Astrocyte of the cerebellum (primary cell): ENCODE data around the gene SLC25A39.

Source experiments
- DNase-seq: peaks from one replicate; pipeline ENCODE4 v3.0.0-alpha.2; 2011; ENCODE audit warnings: low read depth
- H3K4me3 ChIP-seq: 2 replicates; pipeline ENCODE4 v1.5.1; 2011; ENCODE audit warnings: mild to moderate bottlenecking, low read depth, low read length, moderate library complexity
- in situ Hi-C: cut with HindIII; loops from 2 replicates; pipeline ENCODE4 v1.10.0; 2017; ENCODE audit warnings: low sequenced_read_pairs
- TF ChIP-seq, protein P1 (sequence below): IDR thresholded peaks from 2 replicates; pipeline ENCODE4 v1.5.1; 2012; ENCODE audit warnings: low read length, low read depth, moderate library complexity, mild to moderate bottlenecking; ENCODE audit errors: missing control alignments

Gene SLC25A39

DNA sequence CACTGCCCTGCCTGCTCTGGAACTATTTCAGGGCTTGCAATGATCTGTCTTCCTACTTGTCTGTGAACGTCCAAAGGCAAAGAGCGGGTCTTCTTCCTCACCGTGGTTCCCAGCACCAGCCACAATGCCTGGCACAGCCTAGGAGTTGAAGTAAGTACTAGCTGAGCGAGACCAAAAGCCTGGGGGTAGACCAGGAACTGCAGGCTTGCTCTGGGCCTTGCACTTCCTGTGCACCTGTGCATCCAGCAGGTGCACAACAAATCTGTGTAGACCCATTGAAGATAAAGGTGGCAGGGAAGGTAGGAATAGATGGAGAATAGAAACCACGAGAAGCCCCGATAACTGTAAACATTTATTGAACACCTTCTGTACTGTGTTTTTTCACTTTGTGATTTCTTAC is 34.4 kb upstream of the SLC25A39 start:
- no peak for DNase-seq
- in situ Hi-C loops, result loop anchor here (25.0 kb wide), 1 partner anchor 278 kb away; no protein-coding TSS in a partner anchor
- TF ChIP-seq, protein P1, sequence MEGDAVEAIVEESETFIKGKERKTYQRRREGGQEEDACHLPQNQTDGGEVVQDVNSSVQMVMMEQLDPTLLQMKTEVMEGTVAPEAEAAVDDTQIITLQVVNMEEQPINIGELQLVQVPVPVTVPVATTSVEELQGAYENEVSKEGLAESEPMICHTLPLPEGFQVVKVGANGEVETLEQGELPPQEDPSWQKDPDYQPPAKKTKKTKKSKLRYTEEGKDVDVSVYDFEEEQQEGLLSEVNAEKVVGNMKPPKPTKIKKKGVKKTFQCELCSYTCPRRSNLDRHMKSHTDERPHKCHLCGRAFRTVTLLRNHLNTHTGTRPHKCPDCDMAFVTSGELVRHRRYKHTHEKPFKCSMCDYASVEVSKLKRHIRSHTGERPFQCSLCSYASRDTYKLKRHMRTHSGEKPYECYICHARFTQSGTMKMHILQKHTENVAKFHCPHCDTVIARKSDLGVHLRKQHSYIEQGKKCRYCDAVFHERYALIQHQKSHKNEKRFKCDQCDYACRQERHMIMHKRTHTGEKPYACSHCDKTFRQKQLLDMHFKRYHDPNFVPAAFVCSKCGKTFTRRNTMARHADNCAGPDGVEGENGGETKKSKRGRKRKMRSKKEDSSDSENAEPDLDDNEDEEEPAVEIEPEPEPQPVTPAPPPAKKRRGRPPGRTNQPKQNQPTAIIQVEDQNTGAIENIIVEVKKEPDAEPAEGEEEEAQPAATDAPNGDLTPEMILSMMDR, result no peak
- no peak overlapping the region for H3K4me3 ChIP-seq

GRCh38 chr17:44358066-44358465 is 33.4 kb upstream of the SLC25A39 start:
- DNase-seq, result no peak
- in situ Hi-C loops, result loop anchor here (25.0 kb wide), 1 partner anchor 279 kb away; no protein-coding TSS in a partner anchor
- H3K4me3 ChIP-seq, result no peak overlapping the region
- TF ChIP-seq, protein P1, result no peak

GRCh38 chr17:44356241-44356640 is 31.6 kb upstream of the SLC25A39 start:
- in situ Hi-C loops, result loop anchor here (25.0 kb wide), 1 partner anchor 281 kb away; no protein-coding TSS in a partner anchor
- H3K4me3 ChIP-seq, result no peak overlapping the region
- TF ChIP-seq, protein P1, result no peak
- DNase-seq, result no peak

- in situ Hi-C loops, result loop anchor here (25.0 kb wide), 1 partner anchor 282 kb away; no protein-coding TSS in a partner anchor
- TF ChIP-seq, protein P1, result no peak
- no peak for DNase-seq
- no peak overlapping the region for H3K4me3 ChIP-seq
These were observed 31.0 kb upstream of the SLC25A39 start for GRCh38 chr17:44355642-44356099.

DNA sequence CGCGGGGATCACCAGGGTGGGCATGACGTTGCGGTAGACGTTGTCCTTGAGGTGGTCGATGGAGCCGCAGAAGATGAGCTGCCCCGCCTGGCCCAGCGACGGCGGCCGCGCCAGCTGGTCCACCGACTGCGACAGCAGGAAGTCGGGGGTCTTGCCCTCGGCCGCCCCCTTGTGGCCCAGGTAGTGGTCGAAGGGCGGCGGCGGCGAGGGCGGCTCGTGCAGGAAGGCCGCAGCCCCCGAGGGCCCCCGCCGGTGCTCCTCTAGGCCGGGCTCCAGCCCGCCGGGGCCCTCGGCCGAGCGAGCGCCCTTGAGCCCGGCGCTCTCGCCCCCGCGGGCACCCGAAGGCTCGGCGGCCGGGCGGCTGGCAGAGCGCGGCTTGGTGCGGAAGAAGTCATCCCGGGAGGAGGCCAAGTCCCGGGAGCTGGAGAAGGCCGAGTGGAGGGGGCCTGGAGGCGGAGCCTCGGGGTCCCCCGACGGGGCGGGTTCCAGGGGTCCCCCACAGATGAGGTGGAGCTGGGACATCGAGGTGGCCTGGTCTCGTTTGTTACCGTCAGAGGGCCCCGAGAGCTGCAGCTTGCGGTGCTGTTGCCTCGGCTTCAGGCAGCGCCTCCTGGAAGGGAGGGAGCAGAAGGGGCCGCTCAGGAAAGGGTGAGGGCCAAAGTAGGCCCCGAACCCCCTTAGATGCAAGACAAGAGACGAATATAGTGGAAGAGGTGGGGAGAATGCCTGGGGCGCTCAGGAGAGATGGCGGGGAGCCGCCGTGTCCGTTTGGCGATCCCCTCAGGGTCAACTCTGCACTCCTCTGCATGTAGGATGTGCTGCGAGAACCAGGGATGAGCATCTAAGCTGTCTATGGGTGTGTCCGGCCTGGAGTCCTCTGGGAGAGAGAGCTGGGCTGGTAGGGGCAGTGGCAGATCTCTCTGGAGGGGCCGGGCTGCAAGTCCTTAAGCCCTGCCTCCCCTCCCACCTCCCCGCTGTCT is 30.2 kb upstream of the SLC25A39 start:
- in situ Hi-C loops, result loop anchor here (25.0 kb wide), 1 partner anchor 282 kb away; no protein-coding TSS in a partner anchor
- H3K4me3 ChIP-seq, result no peak overlapping the region
- TF ChIP-seq, protein P1, result peak; percentile 19
- DNase-seq, result no peak

DNA sequence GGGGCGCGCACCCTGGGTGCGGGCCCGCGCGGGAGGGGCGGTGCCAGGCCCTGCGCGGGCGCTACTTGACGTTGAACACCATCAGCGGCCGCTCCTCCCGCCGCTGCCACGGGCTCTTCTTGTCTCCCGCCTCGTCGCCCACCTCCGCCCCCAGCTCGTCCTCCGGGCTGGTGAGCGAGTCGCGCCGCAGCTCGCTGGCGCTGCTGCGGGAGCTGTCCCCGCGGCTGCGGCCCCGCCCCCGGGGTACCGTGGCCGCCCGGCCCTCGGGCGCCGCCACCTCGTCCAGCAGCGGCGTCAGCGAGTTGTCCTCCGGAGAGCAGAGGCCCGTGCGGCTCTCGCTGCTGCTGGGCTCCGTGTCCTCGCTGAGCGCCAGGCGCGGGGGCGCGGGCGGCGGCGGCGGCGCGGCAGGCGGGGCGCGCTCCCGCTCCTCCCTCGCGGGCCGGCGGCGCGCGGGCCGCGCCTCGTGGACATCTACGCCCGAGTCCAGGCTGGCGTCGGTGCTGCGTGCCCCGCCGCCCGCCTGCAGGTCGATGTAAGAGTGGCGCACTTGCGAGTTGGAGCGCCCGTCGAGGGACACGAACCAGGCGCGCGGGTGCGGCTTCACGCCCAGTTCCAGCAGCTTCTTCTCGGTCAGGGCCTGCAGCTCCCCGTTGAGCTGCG is 29.2 kb upstream of the SLC25A39 start:
- TF ChIP-seq, protein P1, result no peak
- in situ Hi-C loops, result loop anchor here (25.0 kb wide), 1 partner anchor 283 kb away; no protein-coding TSS in a partner anchor
- no peak overlapping the region for H3K4me3 ChIP-seq
- DNase-seq, result no peak
